ENCODE measurements around the gene SERPINB6.

- no peak for TF ChIP-seq CTCF (IDR thresholded peaks at IDR 0.05)
- no peak for TF ChIP-seq POLR2A (IDR thresholded peaks at IDR 0.05)
Observed at GRCh38 chr6:2899596-2899995, 71.8 kb downstream of the SERPINB6 start.

All from uterus (tissue), 2 donors.